ENCODE data around the gene S100A5.
A peak's percentile ranks its signal among the peaks of the same experiment; 100 is the strongest.
"Not testable (repeated sequence)": the region's sequence is repeated elsewhere in the genome, so short reads cannot be mapped to it uniquely, and the experiment has no call there.

Gene S100A5, protein sequence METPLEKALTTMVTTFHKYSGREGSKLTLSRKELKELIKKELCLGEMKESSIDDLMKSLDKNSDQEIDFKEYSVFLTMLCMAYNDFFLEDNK

DNA sequence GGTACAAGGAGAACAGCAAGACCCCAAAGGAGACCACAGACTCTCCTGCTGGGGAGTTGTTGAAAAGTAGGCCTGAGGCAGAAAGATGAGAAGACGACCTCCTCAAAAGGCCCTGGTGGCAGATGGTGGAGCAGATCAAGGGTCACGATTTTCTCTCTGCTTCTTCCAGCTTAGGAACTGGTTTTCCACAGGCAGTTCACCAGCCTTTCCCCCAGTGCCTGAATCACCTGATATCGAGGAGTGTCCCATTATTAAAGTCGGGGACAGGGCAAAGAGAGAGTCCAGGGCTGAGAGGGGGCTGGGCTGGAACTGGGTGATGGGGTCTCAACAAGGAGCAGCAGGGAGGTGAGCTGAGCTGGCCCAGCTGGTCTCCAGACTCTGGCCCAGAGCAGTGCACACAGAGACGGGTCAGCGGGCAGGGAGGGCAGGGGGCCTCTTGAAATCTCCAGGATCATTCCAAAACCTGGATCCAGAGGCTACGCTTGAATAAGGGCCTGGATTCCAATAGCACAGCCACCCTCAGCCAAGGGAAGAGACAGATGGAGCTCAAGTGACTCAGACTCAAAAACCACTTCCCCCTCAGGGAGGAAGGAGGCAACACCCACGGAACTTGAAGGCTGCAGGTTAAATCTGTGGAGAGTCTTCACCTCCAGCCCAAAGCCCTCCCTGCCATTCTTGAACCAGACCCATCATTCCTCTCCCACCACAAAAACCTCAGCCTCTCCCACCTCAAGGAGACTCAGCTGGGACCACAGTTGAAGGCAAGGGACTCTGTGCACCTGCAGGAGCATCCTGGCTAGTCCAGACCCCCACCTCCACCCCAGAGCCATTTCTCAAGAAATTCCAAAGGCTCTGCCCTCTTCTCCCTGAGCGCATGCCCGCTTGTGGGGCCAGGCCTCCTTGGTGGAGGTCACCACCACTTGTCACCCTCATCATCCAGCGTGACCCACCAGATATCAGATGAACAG lies at the start of gene S100A5:
TSS of gene S100A5 (minus strand) at position 541 of the 968 bp plus-strand sequence. CDS start 743 bp downstream, outside the sequence.
- ATAC-seq (ENCODE audit: low read depth) (no peak), DNase-seq (ENCODE audit: low spot score) (peak; percentile 34)

DNA sequence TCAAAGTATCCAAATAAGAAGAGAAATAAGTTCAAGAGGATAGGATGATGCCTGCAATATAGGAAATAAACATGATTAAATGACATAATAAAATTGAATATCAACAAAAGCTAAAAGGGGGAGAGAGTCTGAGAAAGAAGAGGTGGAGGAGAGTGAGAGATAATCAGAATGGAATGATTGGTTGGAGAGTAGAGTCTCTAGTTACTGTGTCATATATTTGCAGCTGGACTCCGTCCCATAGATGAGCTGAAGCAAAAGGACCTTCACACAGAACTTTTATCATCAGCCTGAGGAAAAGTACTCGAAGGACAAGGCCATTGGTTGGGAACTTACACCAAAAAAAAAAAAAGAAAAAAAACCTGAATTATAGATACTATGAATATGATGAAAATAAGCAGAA lies 47.7 kb upstream of the S100A5 start:
- Histone ChIP-seq H3K4me3 (ENCODE audit: severe bottlenecking) (no peak overlapping the region), H3K27me3 (ENCODE audit: insufficient read depth, poor library complexity, severe bottlenecking) (no peaks in the 10 kb centered on the region), H3K27ac (ENCODE audit: poor library complexity, severe bottlenecking) (no peak overlapping the region), H3K4me1 (ENCODE audit: insufficient read depth, poor library complexity, severe bottlenecking) (peaks cover 3% of the 10 kb centered on the region), H3K9me3 (ENCODE audit: severe bottlenecking) (no peaks in the 10 kb centered on the region), H3K36me3 (ENCODE audit: low read depth) (no peaks in the 10 kb centered on the region)
- no peak for ATAC-seq (ENCODE audit: low read depth)
- DNase-seq (ENCODE audit: low spot score): no peak
- TF ChIP-seq, protein P1, sequence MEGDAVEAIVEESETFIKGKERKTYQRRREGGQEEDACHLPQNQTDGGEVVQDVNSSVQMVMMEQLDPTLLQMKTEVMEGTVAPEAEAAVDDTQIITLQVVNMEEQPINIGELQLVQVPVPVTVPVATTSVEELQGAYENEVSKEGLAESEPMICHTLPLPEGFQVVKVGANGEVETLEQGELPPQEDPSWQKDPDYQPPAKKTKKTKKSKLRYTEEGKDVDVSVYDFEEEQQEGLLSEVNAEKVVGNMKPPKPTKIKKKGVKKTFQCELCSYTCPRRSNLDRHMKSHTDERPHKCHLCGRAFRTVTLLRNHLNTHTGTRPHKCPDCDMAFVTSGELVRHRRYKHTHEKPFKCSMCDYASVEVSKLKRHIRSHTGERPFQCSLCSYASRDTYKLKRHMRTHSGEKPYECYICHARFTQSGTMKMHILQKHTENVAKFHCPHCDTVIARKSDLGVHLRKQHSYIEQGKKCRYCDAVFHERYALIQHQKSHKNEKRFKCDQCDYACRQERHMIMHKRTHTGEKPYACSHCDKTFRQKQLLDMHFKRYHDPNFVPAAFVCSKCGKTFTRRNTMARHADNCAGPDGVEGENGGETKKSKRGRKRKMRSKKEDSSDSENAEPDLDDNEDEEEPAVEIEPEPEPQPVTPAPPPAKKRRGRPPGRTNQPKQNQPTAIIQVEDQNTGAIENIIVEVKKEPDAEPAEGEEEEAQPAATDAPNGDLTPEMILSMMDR (IDR thresholded peaks at IDR 0.05; ENCODE audit: poor library complexity, severe bottlenecking): no peak

More for the DNA sequence above, at the start of gene S100A5:
- Histone ChIP-seq H3K4me1 (ENCODE audit: insufficient read depth, poor library complexity, severe bottlenecking) (peaks cover 29% of the 10 kb centered on the region), H3K36me3 (ENCODE audit: low read depth) (no peaks in the 10 kb centered on the region), H3K27ac (ENCODE audit: poor library complexity, severe bottlenecking) (peak within 1 kb of the TSS; percentile 24), H3K4me3 (ENCODE audit: severe bottlenecking) (no peak within 1 kb of the TSS), H3K27me3 (ENCODE audit: insufficient read depth, poor library complexity, severe bottlenecking) (no peaks in the 10 kb centered on the region), H3K9me3 (ENCODE audit: severe bottlenecking) (no peaks in the 10 kb centered on the region)
- TF ChIP-seq, protein P1 (IDR thresholded peaks at IDR 0.05; ENCODE audit: poor library complexity, severe bottlenecking): no peak

DNA sequence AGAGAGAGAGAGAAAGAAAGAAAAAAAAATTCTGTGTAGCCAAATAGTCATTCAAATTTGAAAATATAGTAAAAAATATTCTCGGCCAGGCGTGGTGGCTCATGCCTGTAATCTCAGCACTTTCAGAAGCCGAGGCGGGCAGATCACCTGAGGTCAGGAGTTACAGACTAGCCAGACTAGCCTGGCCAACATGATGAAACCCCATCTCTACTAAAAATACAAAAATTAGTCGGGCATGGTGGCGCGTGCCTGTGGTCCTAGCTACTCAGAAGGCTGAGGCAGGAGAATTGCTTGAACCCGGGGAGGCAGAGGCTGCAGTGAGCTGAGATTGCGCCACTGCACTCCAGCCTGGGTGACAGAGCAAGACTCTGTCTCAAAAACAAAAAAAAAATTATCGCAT lies 47.3 kb upstream of the S100A5 start:
- DNase-seq (ENCODE audit: low spot score): not testable (repeated sequence)

DNA sequence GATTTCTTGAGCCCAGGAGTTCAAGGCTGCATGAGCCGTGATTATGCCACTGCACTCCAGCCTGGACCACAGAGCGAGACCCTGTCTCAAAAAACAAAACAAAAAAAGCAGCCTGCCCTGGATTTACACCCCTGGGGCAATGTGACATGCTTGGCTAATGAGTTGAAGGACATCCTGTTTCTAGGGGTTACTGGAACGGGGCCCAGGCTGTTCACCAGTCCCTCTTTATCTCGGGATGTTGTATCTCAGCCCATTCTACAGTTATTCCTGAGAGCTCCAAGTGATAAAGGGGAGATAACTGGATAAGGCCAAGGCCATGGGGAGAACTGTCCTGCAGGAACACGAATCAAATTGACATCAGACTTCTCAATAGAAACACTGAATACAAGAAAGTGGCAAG lies 46.6 kb upstream of the S100A5 start:
- ATAC-seq (ENCODE audit: low read depth) (no peak), DNase-seq (ENCODE audit: low spot score) (no peak)
- TF ChIP-seq, protein P1 (IDR thresholded peaks at IDR 0.05; ENCODE audit: poor library complexity, severe bottlenecking): no peak
- Histone ChIP-seq H3K4me1 (ENCODE audit: insufficient read depth, poor library complexity, severe bottlenecking) (peaks cover 3% of the 10 kb centered on the region), H3K4me3 (ENCODE audit: severe bottlenecking) (no peak overlapping the region), H3K27ac (ENCODE audit: poor library complexity, severe bottlenecking) (no peak overlapping the region), H3K9me3 (ENCODE audit: severe bottlenecking) (no peaks in the 10 kb centered on the region), H3K36me3 (ENCODE audit: low read depth) (no peaks in the 10 kb centered on the region), H3K27me3 (ENCODE audit: insufficient read depth, poor library complexity, severe bottlenecking) (no peaks in the 10 kb centered on the region)

More for the DNA sequence above, 47.3 kb upstream of the S100A5 start:
- H3K27ac ChIP-seq (ENCODE audit: poor library complexity, severe bottlenecking); H3K36me3 ChIP-seq (ENCODE audit: low read depth); H3K27me3 ChIP-seq (ENCODE audit: insufficient read depth, poor library complexity, severe bottlenecking); H3K4me1 ChIP-seq (ENCODE audit: insufficient read depth, poor library complexity, severe bottlenecking); H3K4me3 ChIP-seq (ENCODE audit: severe bottlenecking); H3K9me3 ChIP-seq (ENCODE audit: severe bottlenecking); ATAC-seq (ENCODE audit: low read depth): not testable (repeated sequence)

DNA sequence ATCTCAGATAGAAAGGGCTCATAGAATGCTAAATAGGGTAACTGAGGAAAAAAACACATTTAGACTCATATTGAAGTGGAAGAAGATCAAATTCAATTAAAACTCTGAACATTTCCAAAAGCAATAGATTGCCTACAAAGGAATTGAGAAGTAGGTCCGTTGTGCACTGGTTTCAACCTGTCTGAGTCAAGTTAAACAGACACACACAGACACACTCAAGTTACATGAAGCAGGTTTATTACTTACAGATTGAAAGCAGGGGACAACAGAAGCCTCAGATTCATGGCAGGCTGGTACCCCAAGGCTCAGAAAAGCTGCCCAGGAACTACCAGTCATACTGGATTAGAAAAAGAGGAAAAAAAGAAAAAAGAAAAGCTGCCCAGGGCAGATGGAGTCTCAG lies 45.6 kb upstream of the S100A5 start:
- no peaks in the 10 kb centered on the region for H3K27me3 ChIP-seq (ENCODE audit: insufficient read depth, poor library complexity, severe bottlenecking)
- H3K4me1 ChIP-seq (ENCODE audit: insufficient read depth, poor library complexity, severe bottlenecking): peaks cover 3% of the 10 kb centered on the region
- H3K27ac ChIP-seq (ENCODE audit: poor library complexity, severe bottlenecking): no peak overlapping the region
- TF ChIP-seq, protein P1 (IDR thresholded peaks at IDR 0.05; ENCODE audit: poor library complexity, severe bottlenecking): no peak
- H3K36me3 ChIP-seq (ENCODE audit: low read depth): no peaks in the 10 kb centered on the region
- no peak for ATAC-seq (ENCODE audit: low read depth)
- no peak for DNase-seq (ENCODE audit: low spot score)
- no peak overlapping the region for H3K4me3 ChIP-seq (ENCODE audit: severe bottlenecking)
- H3K9me3 ChIP-seq (ENCODE audit: severe bottlenecking): no peaks in the 10 kb centered on the region

Data from RWPE2 (cell line).